Measurements from ENCODE around the gene CYP51A1. TPM values are rescaled to one million over a fixed set of nuclear protein-coding genes. Genes with fewer than 3 reads are reported as not detected.
"Not testable (repeated sequence)": the region's sequence is repeated elsewhere in the genome, so short reads cannot be mapped to it uniquely, and the experiment has no call there.

The CYP51A1 gene
- total RNA-seq, 1 donor from 2014 or later, result 79.8 TPM

DNA sequence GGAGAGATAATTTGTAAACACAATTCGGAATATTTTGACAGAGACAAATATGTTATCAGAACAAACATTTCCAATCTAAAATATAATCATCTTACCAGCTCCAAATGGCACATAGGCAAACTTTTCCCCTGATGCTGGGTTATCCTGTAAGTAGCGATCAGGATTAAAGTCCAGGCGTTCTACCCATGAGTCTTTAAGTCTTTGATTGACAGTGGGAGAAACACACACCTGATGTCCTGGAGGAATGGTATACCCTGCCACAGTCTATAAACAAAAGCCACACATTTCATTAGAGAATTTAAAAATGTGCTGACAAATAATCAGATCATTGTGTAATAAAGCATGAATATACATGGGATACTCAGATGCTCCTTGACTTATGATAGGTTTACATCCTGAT is 17.3 kb downstream of the CYP51A1 start:
- H3K9me3 Mint-ChIP-seq (ENCODE audit: low read depth), result peaks cover 2% of the 10 kb centered on the region
- peaks cover 39% of the 10 kb centered on the region for H3K36me3 Mint-ChIP-seq (ENCODE audit: insufficient read depth)

DNA sequence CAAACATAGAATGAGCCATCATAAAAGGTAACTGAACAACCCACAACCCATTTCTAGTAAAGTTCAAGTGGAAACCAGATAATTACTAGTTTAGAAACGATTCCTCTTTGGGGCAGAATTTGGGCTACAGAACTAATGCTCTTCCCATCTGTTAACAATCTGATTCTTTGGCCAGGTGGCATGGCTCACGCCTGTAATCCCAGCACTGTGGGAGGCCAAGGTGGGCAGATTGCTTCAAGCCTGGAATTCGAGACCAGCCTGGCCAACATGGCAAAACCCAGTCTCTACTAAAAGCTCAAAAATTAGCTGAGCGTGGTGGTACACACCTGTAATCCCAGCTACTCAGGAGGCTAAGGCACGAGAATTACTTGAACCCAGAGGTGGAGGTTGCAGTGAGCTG is 18.5 kb downstream of the CYP51A1 start:
- Mint-ChIP-seq H3K27ac (peak overlapping the region; percentile 70), H3K4me1 (ENCODE audit: low read depth) (peaks cover 3% of the 10 kb centered on the region), H3K4me3 (ENCODE audit: low read depth) (no peak overlapping the region), H3K9me3 (ENCODE audit: low read depth) (no peaks in the 10 kb centered on the region), H3K36me3 (ENCODE audit: insufficient read depth) (peaks cover 29% of the 10 kb centered on the region), H3K27me3 (no peaks in the 10 kb centered on the region)
- DNase-seq (ENCODE audit: low spot score, unreplicated experiment), result no peak
- TF ChIP-seq, protein P1, sequence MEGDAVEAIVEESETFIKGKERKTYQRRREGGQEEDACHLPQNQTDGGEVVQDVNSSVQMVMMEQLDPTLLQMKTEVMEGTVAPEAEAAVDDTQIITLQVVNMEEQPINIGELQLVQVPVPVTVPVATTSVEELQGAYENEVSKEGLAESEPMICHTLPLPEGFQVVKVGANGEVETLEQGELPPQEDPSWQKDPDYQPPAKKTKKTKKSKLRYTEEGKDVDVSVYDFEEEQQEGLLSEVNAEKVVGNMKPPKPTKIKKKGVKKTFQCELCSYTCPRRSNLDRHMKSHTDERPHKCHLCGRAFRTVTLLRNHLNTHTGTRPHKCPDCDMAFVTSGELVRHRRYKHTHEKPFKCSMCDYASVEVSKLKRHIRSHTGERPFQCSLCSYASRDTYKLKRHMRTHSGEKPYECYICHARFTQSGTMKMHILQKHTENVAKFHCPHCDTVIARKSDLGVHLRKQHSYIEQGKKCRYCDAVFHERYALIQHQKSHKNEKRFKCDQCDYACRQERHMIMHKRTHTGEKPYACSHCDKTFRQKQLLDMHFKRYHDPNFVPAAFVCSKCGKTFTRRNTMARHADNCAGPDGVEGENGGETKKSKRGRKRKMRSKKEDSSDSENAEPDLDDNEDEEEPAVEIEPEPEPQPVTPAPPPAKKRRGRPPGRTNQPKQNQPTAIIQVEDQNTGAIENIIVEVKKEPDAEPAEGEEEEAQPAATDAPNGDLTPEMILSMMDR (IDR thresholded peaks at IDR 0.05; ENCODE audit: unreplicated experiment), result no peak

More for the DNA sequence above, 17.3 kb downstream of the CYP51A1 start:
- TF ChIP-seq, protein P1 (IDR thresholded peaks at IDR 0.05; ENCODE audit: unreplicated experiment), result no peak
- no peak overlapping the region for H3K27ac Mint-ChIP-seq
- H3K27me3 Mint-ChIP-seq, result no peaks in the 10 kb centered on the region
- no peak overlapping the region for H3K4me3 Mint-ChIP-seq (ENCODE audit: low read depth)
- H3K4me1 Mint-ChIP-seq (ENCODE audit: low read depth), result peaks cover 3% of the 10 kb centered on the region
- DNase-seq (ENCODE audit: low spot score, unreplicated experiment), result no peak

DNA sequence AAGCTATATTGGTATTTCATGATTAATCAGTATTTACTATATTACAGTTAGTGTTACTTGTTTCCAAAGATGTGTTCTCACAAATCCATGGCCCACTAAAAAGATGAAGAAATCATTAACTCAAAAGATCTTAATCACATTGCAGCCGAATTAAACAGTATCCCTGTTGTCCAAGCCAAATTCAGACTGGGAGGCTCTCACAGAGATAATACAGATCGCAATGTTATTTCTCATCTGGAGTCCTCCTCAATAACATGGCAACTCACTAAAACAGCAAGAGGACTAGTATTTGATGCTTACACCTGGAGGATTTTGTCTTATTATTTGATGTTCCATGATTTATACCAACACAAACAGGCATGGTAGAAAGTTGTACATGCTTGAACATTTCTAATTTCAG is 23.4 kb downstream of the CYP51A1 start:
- no peak overlapping the region for H3K27ac Mint-ChIP-seq
- H3K27me3 Mint-ChIP-seq, result no peaks in the 10 kb centered on the region
- H3K36me3 Mint-ChIP-seq (ENCODE audit: insufficient read depth), result peaks cover 27% of the 10 kb centered on the region
- no peaks in the 10 kb centered on the region for H3K4me1 Mint-ChIP-seq (ENCODE audit: low read depth)
- no peak overlapping the region for H3K4me3 Mint-ChIP-seq (ENCODE audit: low read depth)
- no peaks in the 10 kb centered on the region for H3K9me3 Mint-ChIP-seq (ENCODE audit: low read depth)
- TF ChIP-seq, protein P1 (IDR thresholded peaks at IDR 0.05; ENCODE audit: unreplicated experiment), result no peak
- no peak for DNase-seq (ENCODE audit: low spot score, unreplicated experiment)

DNA sequence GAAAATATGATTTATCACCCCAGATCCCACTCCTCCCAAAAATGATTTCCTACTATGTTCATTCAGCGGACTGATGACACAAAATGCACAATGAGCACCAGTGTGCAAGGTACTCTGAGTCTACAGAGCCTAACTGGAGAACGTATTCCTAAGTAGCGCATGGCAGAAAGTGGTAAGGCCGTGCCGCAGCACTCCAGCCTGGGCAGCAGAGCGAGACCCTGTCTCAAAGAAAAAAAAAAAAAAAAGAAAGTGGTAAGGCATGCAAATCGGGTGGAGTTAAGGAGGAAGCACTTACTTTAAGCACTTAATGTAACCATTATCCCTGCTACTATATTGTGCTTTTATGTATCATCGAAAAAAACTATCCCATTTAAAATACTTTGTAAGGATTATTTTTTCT is 25.5 kb downstream of the CYP51A1 start:
- Mint-ChIP-seq H3K4me1 (ENCODE audit: low read depth) (no peaks in the 10 kb centered on the region), H3K27me3 (no peaks in the 10 kb centered on the region), H3K36me3 (ENCODE audit: insufficient read depth) (peaks cover 18% of the 10 kb centered on the region), H3K27ac (no peak overlapping the region), H3K9me3 (ENCODE audit: low read depth) (no peaks in the 10 kb centered on the region), H3K4me3 (ENCODE audit: low read depth) (no peak overlapping the region)
- TF ChIP-seq, protein P1 (IDR thresholded peaks at IDR 0.05; ENCODE audit: unreplicated experiment), result no peak
- no peak for DNase-seq (ENCODE audit: low spot score, unreplicated experiment)

DNA sequence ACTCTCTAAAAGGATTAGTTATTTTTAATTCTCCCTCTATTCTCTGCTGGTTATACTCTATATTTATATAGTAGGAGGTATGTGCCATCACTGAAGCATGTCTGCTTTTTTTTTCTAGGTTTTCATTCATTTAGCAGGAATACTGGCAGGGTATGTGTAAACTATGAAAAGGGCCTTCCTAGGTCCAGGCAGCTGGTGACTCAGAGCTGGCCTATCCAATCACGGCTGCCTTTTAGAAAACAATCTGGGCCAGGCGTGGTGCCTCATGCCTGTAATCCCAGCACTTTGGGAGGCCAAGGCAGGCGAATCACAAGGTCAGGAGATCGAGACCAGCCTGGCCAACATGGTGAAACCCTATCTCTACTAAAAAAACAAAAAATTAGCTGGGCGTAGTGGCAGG is 31.4 kb downstream of the CYP51A1 start:
- DNase-seq (ENCODE audit: low spot score, unreplicated experiment); H3K9me3 Mint-ChIP-seq (ENCODE audit: low read depth); H3K4me3 Mint-ChIP-seq (ENCODE audit: low read depth); H3K4me1 Mint-ChIP-seq (ENCODE audit: low read depth); H3K27ac Mint-ChIP-seq; H3K27me3 Mint-ChIP-seq: not testable (repeated sequence)
- peaks cover 28% of the 10 kb centered on the region for H3K36me3 Mint-ChIP-seq (ENCODE audit: insufficient read depth)

DNA sequence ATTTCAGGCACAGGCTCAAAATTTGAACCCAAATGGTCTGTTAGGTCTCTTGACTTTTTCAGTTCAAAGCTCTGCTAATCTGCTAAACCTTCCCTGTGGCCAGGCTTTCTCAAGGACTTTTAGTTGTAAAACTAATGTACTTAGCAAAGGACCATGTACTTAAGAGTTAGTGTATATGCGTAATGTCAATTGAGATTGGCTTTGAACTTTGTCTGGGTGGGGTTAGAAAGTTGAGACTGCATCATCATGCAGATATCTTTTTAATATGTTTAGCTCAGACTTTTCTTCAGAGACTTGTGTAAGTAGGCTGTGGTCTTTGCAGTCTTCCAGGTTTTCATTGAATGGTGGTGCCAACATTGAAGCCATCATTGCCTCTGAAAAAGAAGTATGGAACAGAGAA is 33.7 kb downstream of the CYP51A1 start:
- no peak for DNase-seq (ENCODE audit: low spot score, unreplicated experiment)

More for the DNA sequence above, 33.7 kb downstream of the CYP51A1 start:
- Mint-ChIP-seq H3K9me3 (ENCODE audit: low read depth) (no peaks in the 10 kb centered on the region), H3K36me3 (ENCODE audit: insufficient read depth) (peaks cover 36% of the 10 kb centered on the region), H3K27ac (no peak overlapping the region), H3K4me1 (ENCODE audit: low read depth) (no peaks in the 10 kb centered on the region), H3K4me3 (ENCODE audit: low read depth) (no peak overlapping the region), H3K27me3 (no peaks in the 10 kb centered on the region)
- TF ChIP-seq, protein P1 (IDR thresholded peaks at IDR 0.05; ENCODE audit: unreplicated experiment), result no peak
